ENCODE results near the gene ITPR1.

ITPR1 gene

GRCh38 chr3:4776399-4776979 is 283.3 kb downstream of the ITPR1 start:
- no peak for DNase-seq (ENCODE audit: insufficient read length, low spot score)
- FAIRE-seq, result no peak
- TF ChIP-seq CTCF (IDR thresholded peaks at IDR 0.05; ENCODE audit: insufficient read depth, missing control alignments), result no peak

- DNase-seq (ENCODE audit: insufficient read length, low spot score), result no peak
- no peak for FAIRE-seq
- no peak for TF ChIP-seq CTCF (IDR thresholded peaks at IDR 0.05; ENCODE audit: insufficient read depth, missing control alignments)
These were observed 283.9 kb downstream of the ITPR1 start for GRCh38 chr3:4776980-4777581.

- FAIRE-seq (no peak), DNase-seq (ENCODE audit: insufficient read length, low spot score) (no peak)
- TF ChIP-seq CTCF (IDR thresholded peaks at IDR 0.05; ENCODE audit: insufficient read depth, missing control alignments), result no peak
These were observed 285.0 kb downstream of the ITPR1 start for GRCh38 chr3:4778119-4778518.

GRCh38 chr3:4778740-4779139 is 285.6 kb downstream of the ITPR1 start:
- TF ChIP-seq CTCF (IDR thresholded peaks at IDR 0.05; ENCODE audit: insufficient read depth, missing control alignments), result no peak
- FAIRE-seq (no peak), DNase-seq (ENCODE audit: insufficient read length, low spot score) (no peak)

- FAIRE-seq (no peak), DNase-seq (ENCODE audit: insufficient read length, low spot score) (no peak)
- TF ChIP-seq CTCF (IDR thresholded peaks at IDR 0.05; ENCODE audit: insufficient read depth, missing control alignments), result no peak
These were observed 287.4 kb downstream of the ITPR1 start for GRCh38 chr3:4780545-4780957.

- FAIRE-seq (no peak), DNase-seq (ENCODE audit: insufficient read length, low spot score) (no peak)
- no peak for TF ChIP-seq CTCF (IDR thresholded peaks at IDR 0.05; ENCODE audit: insufficient read depth, missing control alignments)
These were observed 288.9 kb downstream of the ITPR1 start for GRCh38 chr3:4782095-4782494.

GRCh38 chr3:4785551-4785950 is 292.4 kb downstream of the ITPR1 start:
- FAIRE-seq, result no peak
- no peak for DNase-seq (ENCODE audit: insufficient read length, low spot score)
- no peak for TF ChIP-seq CTCF (IDR thresholded peaks at IDR 0.05; ENCODE audit: insufficient read depth, missing control alignments)

All from D721Med (cell line).